ENCODE results near the gene PSIP1. TPM values are rescaled to one million over a fixed set of nuclear protein-coding genes. Genes with fewer than 3 reads are reported as not detected.

The PSIP1 gene
- total RNA-seq, 1 donor from 2014 or later = 41.7 TPM

DNA sequence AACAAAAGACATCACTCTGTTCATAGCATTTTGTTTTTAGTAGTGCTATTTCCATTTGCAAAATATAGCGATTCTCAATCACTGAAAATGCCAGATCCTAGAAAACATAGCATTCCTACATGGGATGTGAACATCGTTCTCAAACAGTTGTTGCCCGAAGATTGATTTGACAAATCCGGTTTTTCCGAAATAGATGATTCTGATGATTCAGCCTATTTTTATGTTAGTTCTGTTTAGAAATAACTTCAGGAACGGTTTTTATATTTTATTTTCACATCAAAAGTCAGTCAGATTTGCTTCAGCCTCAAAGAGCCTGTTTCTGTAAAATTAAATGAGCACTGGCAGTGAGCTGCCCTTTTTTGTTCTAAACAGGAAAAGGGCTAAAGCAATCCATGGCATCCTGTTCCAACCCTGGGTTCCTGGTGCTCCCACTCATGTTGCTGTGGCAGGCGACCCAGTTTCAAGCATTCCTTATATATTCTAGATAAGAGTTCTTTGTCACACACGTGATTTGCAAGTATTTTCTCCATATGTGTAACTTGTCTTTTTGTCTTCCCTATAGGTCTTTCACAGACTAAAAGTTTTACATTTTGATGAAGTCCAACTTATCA lies 14.2 kb upstream of the PSIP1 start:
- ATAC-seq (no peak), DNase-seq (no peak)
- Histone ChIP-seq H3K4me3 (no peak overlapping the region), H3K27ac (no peak overlapping the region), H3K27me3 (ENCODE audit: low read depth) (no peaks in the 10 kb centered on the region), H3K4me1 (no peaks in the 10 kb centered on the region), H3K36me3 (no peaks in the 10 kb centered on the region), H3K9me3 (no peaks in the 10 kb centered on the region)
- TF ChIP-seq, protein P1, sequence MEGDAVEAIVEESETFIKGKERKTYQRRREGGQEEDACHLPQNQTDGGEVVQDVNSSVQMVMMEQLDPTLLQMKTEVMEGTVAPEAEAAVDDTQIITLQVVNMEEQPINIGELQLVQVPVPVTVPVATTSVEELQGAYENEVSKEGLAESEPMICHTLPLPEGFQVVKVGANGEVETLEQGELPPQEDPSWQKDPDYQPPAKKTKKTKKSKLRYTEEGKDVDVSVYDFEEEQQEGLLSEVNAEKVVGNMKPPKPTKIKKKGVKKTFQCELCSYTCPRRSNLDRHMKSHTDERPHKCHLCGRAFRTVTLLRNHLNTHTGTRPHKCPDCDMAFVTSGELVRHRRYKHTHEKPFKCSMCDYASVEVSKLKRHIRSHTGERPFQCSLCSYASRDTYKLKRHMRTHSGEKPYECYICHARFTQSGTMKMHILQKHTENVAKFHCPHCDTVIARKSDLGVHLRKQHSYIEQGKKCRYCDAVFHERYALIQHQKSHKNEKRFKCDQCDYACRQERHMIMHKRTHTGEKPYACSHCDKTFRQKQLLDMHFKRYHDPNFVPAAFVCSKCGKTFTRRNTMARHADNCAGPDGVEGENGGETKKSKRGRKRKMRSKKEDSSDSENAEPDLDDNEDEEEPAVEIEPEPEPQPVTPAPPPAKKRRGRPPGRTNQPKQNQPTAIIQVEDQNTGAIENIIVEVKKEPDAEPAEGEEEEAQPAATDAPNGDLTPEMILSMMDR (IDR thresholded peaks at IDR 0.05) = no peak
- intact Hi-C loops (cut with DNase I) = no loop called here

DNA sequence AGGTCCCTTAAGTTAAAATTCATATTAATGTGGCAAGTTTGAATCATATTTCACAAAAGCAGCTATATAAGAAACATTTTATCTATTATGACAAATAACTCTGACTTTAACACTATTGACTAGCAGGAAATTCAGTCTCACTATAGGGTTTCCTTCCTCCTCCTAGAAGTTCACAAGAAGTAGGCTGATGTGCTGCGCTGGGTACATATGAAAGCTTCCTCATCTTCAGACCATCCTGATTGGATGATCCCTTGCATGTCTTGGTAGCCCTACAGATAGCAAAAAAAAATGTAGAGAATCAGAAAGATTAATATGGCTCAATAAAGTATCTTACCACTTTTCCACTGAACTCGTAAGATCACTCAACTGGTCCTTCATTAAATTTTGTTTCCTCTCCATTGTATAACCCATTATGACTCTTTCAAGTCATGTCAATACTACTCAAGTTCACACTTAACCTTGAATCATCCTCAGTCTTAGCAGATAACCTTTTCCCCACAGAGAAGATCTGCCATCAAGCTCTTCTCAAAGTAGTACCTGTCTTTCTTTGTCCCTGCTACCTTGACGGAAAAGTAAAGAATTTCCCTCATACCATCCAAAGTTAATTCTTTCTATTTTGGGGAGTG lies 11.5 kb upstream of the PSIP1 start:
- no peak overlapping the region for H3K27ac ChIP-seq
- TF ChIP-seq, protein P1 (IDR thresholded peaks at IDR 0.05) = no peak
- intact Hi-C loops (cut with DNase I) = no loop called here
- no peaks in the 10 kb centered on the region for H3K4me1 ChIP-seq
- no peaks in the 10 kb centered on the region for H3K27me3 ChIP-seq (ENCODE audit: low read depth)
- H3K4me3 ChIP-seq = no peak overlapping the region
- ATAC-seq = no peak
- no peaks in the 10 kb centered on the region for H3K9me3 ChIP-seq
- no peak for DNase-seq
- H3K36me3 ChIP-seq = no peaks in the 10 kb centered on the region

DNA sequence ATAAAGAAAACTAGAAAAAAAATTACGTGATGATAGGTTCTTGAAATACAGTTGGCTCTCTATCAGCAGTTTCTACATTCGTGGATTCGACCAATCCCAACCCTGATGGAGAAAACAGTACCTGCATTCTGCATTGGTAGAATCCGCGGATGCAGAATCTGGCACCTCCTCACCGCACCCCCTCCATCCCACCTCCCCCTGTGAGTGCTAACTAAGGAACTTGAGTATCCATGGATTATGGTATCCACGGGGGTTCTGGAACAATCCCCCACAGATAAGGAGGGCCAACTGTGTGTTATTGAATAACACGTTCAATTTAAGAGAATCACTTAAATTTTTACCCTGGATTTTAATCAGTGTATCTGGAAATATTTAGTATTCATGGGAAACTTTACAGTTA lies 10.5 kb upstream of the PSIP1 start:
- intact Hi-C loops (cut with DNase I) = no loop called here
- ATAC-seq = no peak
- Histone ChIP-seq H3K4me1 (no peaks in the 10 kb centered on the region), H3K27me3 (ENCODE audit: low read depth) (no peaks in the 10 kb centered on the region), H3K27ac (no peak overlapping the region), H3K9me3 (no peaks in the 10 kb centered on the region), H3K36me3 (no peaks in the 10 kb centered on the region), H3K4me3 (no peak overlapping the region)
- no peak for DNase-seq
- TF ChIP-seq, protein P1 (IDR thresholded peaks at IDR 0.05) = no peak

DNA sequence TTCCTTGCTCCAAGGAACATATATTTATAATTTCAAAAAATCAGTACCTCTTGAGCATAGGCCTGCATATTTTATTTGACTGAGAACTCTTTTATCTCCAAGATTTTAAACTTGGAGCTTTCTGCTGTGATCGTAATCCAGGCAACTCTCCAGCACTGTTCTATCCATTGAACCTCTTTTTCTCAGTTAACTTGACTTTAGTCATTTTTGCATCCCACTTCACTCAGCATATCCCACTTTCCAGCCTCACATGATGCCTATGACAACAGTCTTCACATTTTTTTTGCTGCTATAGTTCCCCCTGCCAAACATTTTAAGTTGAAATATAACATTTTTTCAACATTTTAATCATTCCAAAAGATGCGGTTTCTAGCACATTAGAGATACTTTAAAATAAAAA lies 9.1 kb upstream of the PSIP1 start:
- H3K4me3 ChIP-seq = no peak overlapping the region
- intact Hi-C loops (cut with DNase I) = no loop called here
- no peaks in the 10 kb centered on the region for H3K9me3 ChIP-seq
- ATAC-seq (no peak), DNase-seq (no peak)
- no peaks in the 10 kb centered on the region for H3K27me3 ChIP-seq (ENCODE audit: low read depth)
- TF ChIP-seq, protein P1 (IDR thresholded peaks at IDR 0.05) = no peak
- H3K27ac ChIP-seq = no peak overlapping the region
- H3K36me3 ChIP-seq = no peaks in the 10 kb centered on the region
- no peaks in the 10 kb centered on the region for H3K4me1 ChIP-seq

DNA sequence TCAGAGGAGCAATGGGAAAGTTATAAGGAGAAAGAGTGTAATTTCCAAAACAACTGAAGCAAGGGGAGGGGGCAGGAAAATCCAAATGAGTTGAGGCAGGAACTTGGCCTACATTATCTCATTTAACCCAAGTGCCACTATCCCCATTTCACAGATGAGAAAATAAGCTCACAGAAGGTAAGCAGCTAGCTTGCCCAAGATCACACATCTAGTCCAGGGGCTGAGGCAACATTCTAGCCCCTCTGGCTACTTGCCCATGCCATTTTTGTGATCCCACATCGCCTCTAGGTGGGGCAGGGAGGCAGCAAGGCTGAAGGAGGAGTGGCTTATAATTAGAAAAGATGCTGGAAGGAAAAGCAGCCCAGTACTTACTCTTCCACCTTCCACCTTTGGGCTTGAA lies 2.6 kb upstream of the PSIP1 start:
- no peak overlapping the region for H3K27ac ChIP-seq
- no peaks in the 10 kb centered on the region for H3K9me3 ChIP-seq
- H3K4me1 ChIP-seq = peaks cover 23% of the 10 kb centered on the region
- DNase-seq (no peak), ATAC-seq (no peak)
- H3K4me3 ChIP-seq = no peak overlapping the region
- H3K27me3 ChIP-seq (ENCODE audit: low read depth) = no peaks in the 10 kb centered on the region
- H3K36me3 ChIP-seq = peaks cover 2% of the 10 kb centered on the region
- TF ChIP-seq, protein P1 (IDR thresholded peaks at IDR 0.05) = no peak
- intact Hi-C loops (cut with DNase I) = no loop called here
